ENCODE measurements around the gene HOXD11. TPM values are rescaled to one million over a fixed set of nuclear protein-coding genes. Genes with fewer than 3 reads are reported as not detected.

The HOXD11 gene
- total and polyA plus RNA-seq, 4 donors, result 0.29 TPM; not detected in 3

GRCh38 chr2:176132205-176133171 lies 25.4 kb downstream of the HOXD11 start:
- H3K4me1 ChIP-seq (ENCODE audit: control insufficient read depth in 1 of 2, insufficient read depth in 2 of 2, low read length in 2 of 2), result no peaks in the 10 kb centered on the region
- 64 to 88% methylated on average over 33 of the region's 33 CpGs for WGBS, 2 donors
- DNase-seq (no peak), ATAC-seq (ENCODE audit: low FRiP score) (no peak)
- no peaks in the 10 kb centered on the region for H3K36me3 ChIP-seq (ENCODE audit: control insufficient read depth in 1 of 2, insufficient read depth in 2 of 2, low read length in 1 of 2)
- H3K4me3 ChIP-seq (ENCODE audit: low read length in 2 of 2), result no peak overlapping the region
- no peaks in the 10 kb centered on the region for H3K27me3 ChIP-seq (ENCODE audit: control insufficient read depth in 1 of 2, insufficient read depth in 2 of 2, low read length in 1 of 2)
- intact Hi-C loops (cut with DNase I), result no loop called here
- no peaks in the 10 kb centered on the region for H3K9me3 ChIP-seq (ENCODE audit: control insufficient read depth, low read length)
- no peak overlapping the region for H3K27ac ChIP-seq (ENCODE audit: low read depth in 1 of 2, low read length in 2 of 2)

- H3K27me3 ChIP-seq (ENCODE audit: control insufficient read depth in 1 of 2, insufficient read depth in 2 of 2, low read length in 1 of 2), result no peaks in the 10 kb centered on the region
- no peak overlapping the region for H3K4me3 ChIP-seq (ENCODE audit: low read length in 2 of 2)
- H3K4me1 ChIP-seq (ENCODE audit: control insufficient read depth in 1 of 2, insufficient read depth in 2 of 2, low read length in 2 of 2), result no peaks in the 10 kb centered on the region
- H3K9me3 ChIP-seq (ENCODE audit: control insufficient read depth, low read length), result no peaks in the 10 kb centered on the region
- DNase-seq, result peak in 1 of 2 donors; percentile 34
- intact Hi-C loops (cut with DNase I), result no loop called here
- H3K27ac ChIP-seq (ENCODE audit: low read depth in 1 of 2, low read length in 2 of 2), result no peak overlapping the region
- no peaks in the 10 kb centered on the region for H3K36me3 ChIP-seq (ENCODE audit: control insufficient read depth in 1 of 2, insufficient read depth in 2 of 2, low read length in 1 of 2)
- no peak for ATAC-seq (ENCODE audit: low FRiP score)
Measured at GRCh38 chr2:176133389-176133788, 26.3 kb downstream of the HOXD11 start.

GRCh38 chr2:176134035-176134434 lies 27.0 kb downstream of the HOXD11 start:
- DNase-seq (no peak), ATAC-seq (ENCODE audit: low FRiP score) (no peak)
- Histone ChIP-seq H3K27ac (ENCODE audit: low read depth in 1 of 2, low read length in 2 of 2) (no peak overlapping the region), H3K9me3 (ENCODE audit: control insufficient read depth, low read length) (no peaks in the 10 kb centered on the region), H3K27me3 (ENCODE audit: control insufficient read depth in 1 of 2, insufficient read depth in 2 of 2, low read length in 1 of 2) (no peaks in the 10 kb centered on the region), H3K4me3 (ENCODE audit: low read length in 2 of 2) (no peak overlapping the region), H3K4me1 (ENCODE audit: control insufficient read depth in 1 of 2, insufficient read depth in 2 of 2, low read length in 2 of 2) (no peaks in the 10 kb centered on the region), H3K36me3 (ENCODE audit: control insufficient read depth in 1 of 2, insufficient read depth in 2 of 2, low read length in 1 of 2) (no peaks in the 10 kb centered on the region)
- intact Hi-C loops (cut with DNase I), result no loop called here
- 79 to 90% methylated on average over 4 of the region's 4 CpGs for WGBS, 2 donors

- peak overlapping the region in 1 of 2 donors; percentile 4 for H3K27ac ChIP-seq (ENCODE audit: low read depth in 1 of 2, low read length in 2 of 2)
- no peaks in the 10 kb centered on the region for H3K4me1 ChIP-seq (ENCODE audit: control insufficient read depth in 1 of 2, insufficient read depth in 2 of 2, low read length in 2 of 2)
- DNase-seq (no peak), ATAC-seq (ENCODE audit: low FRiP score) (no peak)
- no peaks in the 10 kb centered on the region for H3K36me3 ChIP-seq (ENCODE audit: control insufficient read depth in 1 of 2, insufficient read depth in 2 of 2, low read length in 1 of 2)
- no peaks in the 10 kb centered on the region for H3K27me3 ChIP-seq (ENCODE audit: control insufficient read depth in 1 of 2, insufficient read depth in 2 of 2, low read length in 1 of 2)
- intact Hi-C loops (cut with DNase I), result loop anchor here in 1 of 2 donors (5.0 kb wide), 1 partner anchor 417 kb away; no protein-coding TSS in a partner anchor
- H3K4me3 ChIP-seq (ENCODE audit: low read length in 2 of 2), result no peak overlapping the region
- H3K9me3 ChIP-seq (ENCODE audit: control insufficient read depth, low read length), result no peaks in the 10 kb centered on the region
Measured at GRCh38 chr2:176135035-176135440, 28.0 kb downstream of the HOXD11 start.

- ATAC-seq (ENCODE audit: low FRiP score) (peak; percentile 50), DNase-seq (peak in 1 of 2 donors; percentile 82)
- peak overlapping the region; percentile 73 to 94 for H3K27ac ChIP-seq (ENCODE audit: low read depth in 1 of 2, low read length in 2 of 2)
- H3K4me1 ChIP-seq (ENCODE audit: control insufficient read depth in 1 of 2, insufficient read depth in 2 of 2, low read length in 2 of 2), result no peaks in the 10 kb centered on the region
- WGBS, 2 donors, result 1 to 2% methylated on average over 69 to 71 of the region's 71 CpGs
- no peaks in the 10 kb centered on the region for H3K27me3 ChIP-seq (ENCODE audit: control insufficient read depth in 1 of 2, insufficient read depth in 2 of 2, low read length in 1 of 2)
- H3K9me3 ChIP-seq (ENCODE audit: control insufficient read depth, low read length), result no peaks in the 10 kb centered on the region
- H3K4me3 ChIP-seq (ENCODE audit: low read length in 2 of 2), result peak overlapping the region; percentile 84 to 88
- no peaks in the 10 kb centered on the region for H3K36me3 ChIP-seq (ENCODE audit: control insufficient read depth in 1 of 2, insufficient read depth in 2 of 2, low read length in 1 of 2)
- intact Hi-C loops (cut with DNase I), result loop anchor here in 1 of 2 donors (5.0 kb wide), 1 partner anchor 416 kb away; no protein-coding TSS in a partner anchor
Measured at GRCh38 chr2:176136374-176137251, 29.5 kb downstream of the HOXD11 start.

GRCh38 chr2:176137252-176137580 lies 30.1 kb downstream of the HOXD11 start:
- Histone ChIP-seq H3K27ac (ENCODE audit: low read depth in 1 of 2, low read length in 2 of 2) (no peak overlapping the region), H3K9me3 (ENCODE audit: control insufficient read depth, low read length) (no peaks in the 10 kb centered on the region), H3K4me1 (ENCODE audit: control insufficient read depth in 1 of 2, insufficient read depth in 2 of 2, low read length in 2 of 2) (no peaks in the 10 kb centered on the region), H3K27me3 (ENCODE audit: control insufficient read depth in 1 of 2, insufficient read depth in 2 of 2, low read length in 1 of 2) (no peaks in the 10 kb centered on the region), H3K36me3 (ENCODE audit: control insufficient read depth in 1 of 2, insufficient read depth in 2 of 2, low read length in 1 of 2) (no peaks in the 10 kb centered on the region), H3K4me3 (ENCODE audit: low read length in 2 of 2) (peak overlapping the region; percentile 84 to 88)
- ATAC-seq (ENCODE audit: low FRiP score), result no peak
- 45 to 48% methylated on average over 2 of the region's 2 CpGs for WGBS, 2 donors
- intact Hi-C loops (cut with DNase I), result loop anchor here in 1 of 2 donors (5.0 kb wide), 1 partner anchor 415 kb away; no protein-coding TSS in a partner anchor
- DNase-seq, result no peak

- Histone ChIP-seq H3K4me3 (ENCODE audit: low read length in 2 of 2) (no peak overlapping the region), H3K4me1 (ENCODE audit: control insufficient read depth in 1 of 2, insufficient read depth in 2 of 2, low read length in 2 of 2) (no peaks in the 10 kb centered on the region), H3K36me3 (ENCODE audit: control insufficient read depth in 1 of 2, insufficient read depth in 2 of 2, low read length in 1 of 2) (no peaks in the 10 kb centered on the region), H3K9me3 (ENCODE audit: control insufficient read depth, low read length) (no peaks in the 10 kb centered on the region), H3K27ac (ENCODE audit: low read depth in 1 of 2, low read length in 2 of 2) (no peak overlapping the region), H3K27me3 (ENCODE audit: control insufficient read depth in 1 of 2, insufficient read depth in 2 of 2, low read length in 1 of 2) (no peaks in the 10 kb centered on the region)
- DNase-seq (no peak), ATAC-seq (ENCODE audit: low FRiP score) (no peak)
- intact Hi-C loops (cut with DNase I), result loop anchor here in 1 of 2 donors (5.0 kb wide), 1 partner anchor 414 kb away; no protein-coding TSS in a partner anchor
- 81 to 92% methylated on average over 8 of the region's 8 CpGs for WGBS, 2 donors
Measured at GRCh38 chr2:176137906-176138305, 30.8 kb downstream of the HOXD11 start.

- H3K36me3 ChIP-seq (ENCODE audit: control insufficient read depth in 1 of 2, insufficient read depth in 2 of 2, low read length in 1 of 2), result no peaks in the 10 kb centered on the region
- intact Hi-C loops (cut with DNase I), result loop anchor here in 1 of 2 donors (5.0 kb wide), 1 partner anchor 414 kb away; no protein-coding TSS in a partner anchor
- no peak for ATAC-seq (ENCODE audit: low FRiP score)
- H3K27ac ChIP-seq (ENCODE audit: low read depth in 1 of 2, low read length in 2 of 2), result no peak overlapping the region
- DNase-seq, result peak in 1 of 2 donors; percentile 59
- H3K4me1 ChIP-seq (ENCODE audit: control insufficient read depth in 1 of 2, insufficient read depth in 2 of 2, low read length in 2 of 2), result no peaks in the 10 kb centered on the region
- WGBS, 2 donors, result 64 to 82% methylated on average over 14 of the region's 14 CpGs
- no peaks in the 10 kb centered on the region for H3K27me3 ChIP-seq (ENCODE audit: control insufficient read depth in 1 of 2, insufficient read depth in 2 of 2, low read length in 1 of 2)
- H3K9me3 ChIP-seq (ENCODE audit: control insufficient read depth, low read length), result no peaks in the 10 kb centered on the region
- H3K4me3 ChIP-seq (ENCODE audit: low read length in 2 of 2), result no peak overlapping the region
Measured at GRCh38 chr2:176138526-176138922, 31.4 kb downstream of the HOXD11 start.

Measured in aorta (tissue), 5 donors.